Measurements from ENCODE around the gene ZNF17. TPM values are rescaled to one million over a fixed set of nuclear protein-coding genes. Genes with fewer than 3 reads are reported as not detected.

The ZNF17 gene
- total RNA-seq (2014; rRNA removed; shearing (Covaris generic)), result 10.7 and 15.0 TPM in 2 replicates
- 1.1 and 2.6 TPM in 2 replicates for polyA plus RNA-seq (2016; fragmentation: Nextera tagmentation; extraction: Ambion mirVana)
- long read RNA-seq, partial matches to known transcripts, result 0 of 3 reads
- long read RNA-seq, other reads (novel, unspliced or antisense), result 0 of 3 reads

- Mint-ChIP-seq H3K27ac (peak within 1 kb of the TSS; percentile 85), H3K9me3 (no peaks in the 10 kb centered on the region; the same call in 2 of the 3 replicates), H3K27me3 (ENCODE audit: insufficient read depth, low read depth, poor library complexity) (peaks cover 11% of the 10 kb centered on the region), H3K4me1 (peaks cover 6% of the 10 kb centered on the region), H3K4me3 (peak within 1 kb of the TSS; percentile 93), H3K36me3 (ENCODE audit: low read depth) (peaks cover 2% of the 10 kb centered on the region; the same call in 1 of the 3 replicates)
- Histone ChIP-seq H3K36me3 (ENCODE audit: insufficient read depth) (no peaks in the 10 kb centered on the region), H3F3A (replicated peaks; ENCODE audit: low read depth) (no peaks in the 10 kb centered on the region), H3K27me3 (ENCODE audit: insufficient read depth) (no peaks in the 10 kb centered on the region), H3K79me2 (replicated peaks; ENCODE audit: insufficient read depth) (peaks cover 31% of the 10 kb centered on the region), H3K4me2 (peak within 1 kb of the TSS; percentile 98), H3K4me1 (ENCODE audit: insufficient read depth) (0 out of 2 replicates have a peak, but pooled peaks cover 5% of the 10 kb centered on the region), H2AFZ (peak within 1 kb of the TSS; percentile 91), H3K4me3 (peak within 1 kb of the TSS; percentile 93), H3K9me2 (ENCODE audit: insufficient read depth) (no peaks in the 10 kb centered on the region), H4K20me1 (replicated peaks; ENCODE audit: insufficient read depth) (no peaks in the 10 kb centered on the region), H3K27ac (ENCODE audit: low read depth) (no peak within 1 kb of the TSS)
- DNase-seq (ENCODE audit: low spot score) (peak; percentile 99), ATAC-seq (peak; percentile 98)
- no peak for TF ChIP-seq ZNF331 (CRISPR knock-in tag; IDR thresholded peaks at IDR 0.05; ENCODE audit: low read depth)
- TF ChIP-seq CTCF (conservative IDR thresholded peaks at IDR 0.05; ENCODE audit: low read depth in 2 of 2), result no peak
- TF ChIP-seq POLR2AphosphoS5 (IDR thresholded peaks at IDR 0.05; ENCODE audit: low read depth), result peak; percentile 55; the same call in 1 of the 2 replicates
- no peak for TF ChIP-seq ZNF114 (CRISPR knock-in tag; IDR thresholded peaks at IDR 0.05)
- no peak for TF ChIP-seq REST (IDR thresholded peaks at IDR 0.05; ENCODE audit: unreplicated experiment)
- peak; percentile 93 for TF ChIP-seq ETS1 (IDR thresholded peaks at IDR 0.05)
- TF ChIP-seq CREB1 (CRISPR knock-in tag; IDR thresholded peaks at IDR 0.05; ENCODE audit: low read depth), result peak; percentile 83
- no peak for TF ChIP-seq EZH2 (IDR thresholded peaks at IDR 0.05; ENCODE audit: low read depth, unreplicated experiment)
These were observed at the start of gene ZNF17 for GRCh38 chr19:57410877-57411671. Gene ZNF17, plus strand, starts transcription at chr19:57411161. Its CDS starts 2,455 bp downstream, at chr19:57413616.

Measured in GM23338 (cell line).